A673 (cell line): ENCODE data around the gene OR13C8.

Experiments
- EZH2 ChIP-seq: fragments of 200-600 bp; sonication (generic); IDR thresholded peaks from 2 replicates; pipeline ENCODE4 v1.6.1; 2017; ENCODE audit warnings: borderline replicate concordance, low read depth, mild to moderate bottlenecking, mixed read lengths, antibody characterized with exemption, low read length; ENCODE audit not compliant: poor library complexity, severe bottlenecking
- TF ChIP-seq, protein P1 (sequence below): fragments of 300-800, 200-600 bp; sonication (generic); conservative IDR thresholded peaks from 2 replicates; pipeline ENCODE4 v1.5.1; 2017; ENCODE audit warnings: low read depth, mild to moderate bottlenecking, antibody characterized with exemption, low read length, moderate library complexity, mixed read lengths

DNA sequence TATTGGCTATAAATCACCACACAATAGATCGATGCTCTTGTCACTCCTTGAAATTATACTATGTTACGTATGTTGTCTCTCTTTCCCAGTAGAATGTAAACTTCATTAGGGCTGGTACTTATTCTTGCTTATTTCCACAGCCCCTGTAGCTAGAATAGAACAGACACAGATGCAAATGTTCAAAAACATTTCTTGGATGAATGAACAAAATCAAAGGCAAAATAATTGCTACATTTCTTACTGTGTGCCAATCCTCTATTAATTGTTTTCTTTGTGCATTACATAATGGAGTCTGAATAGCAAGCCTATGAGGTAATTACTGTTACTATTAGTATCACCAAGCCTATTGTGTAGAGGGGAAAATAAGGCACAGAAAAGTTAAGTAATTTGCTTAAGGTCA, 37.2 kb downstream of the OR13C8 start:
- no peak for TF ChIP-seq EZH2
- TF ChIP-seq, protein P1, sequence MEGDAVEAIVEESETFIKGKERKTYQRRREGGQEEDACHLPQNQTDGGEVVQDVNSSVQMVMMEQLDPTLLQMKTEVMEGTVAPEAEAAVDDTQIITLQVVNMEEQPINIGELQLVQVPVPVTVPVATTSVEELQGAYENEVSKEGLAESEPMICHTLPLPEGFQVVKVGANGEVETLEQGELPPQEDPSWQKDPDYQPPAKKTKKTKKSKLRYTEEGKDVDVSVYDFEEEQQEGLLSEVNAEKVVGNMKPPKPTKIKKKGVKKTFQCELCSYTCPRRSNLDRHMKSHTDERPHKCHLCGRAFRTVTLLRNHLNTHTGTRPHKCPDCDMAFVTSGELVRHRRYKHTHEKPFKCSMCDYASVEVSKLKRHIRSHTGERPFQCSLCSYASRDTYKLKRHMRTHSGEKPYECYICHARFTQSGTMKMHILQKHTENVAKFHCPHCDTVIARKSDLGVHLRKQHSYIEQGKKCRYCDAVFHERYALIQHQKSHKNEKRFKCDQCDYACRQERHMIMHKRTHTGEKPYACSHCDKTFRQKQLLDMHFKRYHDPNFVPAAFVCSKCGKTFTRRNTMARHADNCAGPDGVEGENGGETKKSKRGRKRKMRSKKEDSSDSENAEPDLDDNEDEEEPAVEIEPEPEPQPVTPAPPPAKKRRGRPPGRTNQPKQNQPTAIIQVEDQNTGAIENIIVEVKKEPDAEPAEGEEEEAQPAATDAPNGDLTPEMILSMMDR: no peak
